ENCODE measurements around the gene SFMBT2.

The SFMBT2 gene

GRCh38 chr10:7414766-7415165, 3.9 kb upstream of the SFMBT2 start:
- no peak for TF ChIP-seq CTCF (IDR thresholded peaks at IDR 0.05)
- Histone ChIP-seq H3K4me3 (no peak overlapping the region), H3K27ac (no peak overlapping the region)
- DNase-seq (ENCODE audit: low spot score) = no peak

DNA sequence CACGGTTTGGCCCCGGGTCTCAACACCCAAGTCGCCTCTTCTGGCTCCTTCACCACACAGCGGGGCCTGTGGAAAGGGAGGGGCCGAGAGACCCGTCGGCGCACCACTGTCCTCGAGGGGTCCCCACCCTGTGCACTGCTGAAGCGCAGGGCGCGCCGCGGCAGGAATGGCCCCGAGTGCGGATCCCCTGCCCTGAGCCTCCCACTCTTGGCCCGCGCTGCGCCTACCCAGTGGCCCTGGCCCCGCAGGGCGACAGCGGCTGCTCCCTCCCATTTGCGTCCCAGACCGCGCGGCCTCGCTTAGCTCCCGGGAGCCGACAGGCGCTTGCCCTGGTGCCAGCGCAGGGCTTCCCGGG, 2.1 kb upstream of the SFMBT2 start:
- H3K27ac ChIP-seq = no peak overlapping the region
- TF ChIP-seq CTCF (IDR thresholded peaks at IDR 0.05) = no peak
- peak overlapping the region; percentile 78 for H3K4me3 ChIP-seq
- DNase-seq (ENCODE audit: low spot score) = no peak

- no peak for DNase-seq (ENCODE audit: low spot score)
- H3K4me3 ChIP-seq = peak overlapping the region; percentile 78
- no peak for TF ChIP-seq CTCF (IDR thresholded peaks at IDR 0.05)
- H3K27ac ChIP-seq = no peak overlapping the region
Observed at GRCh38 chr10:7412237-7412927, 1.5 kb upstream of the SFMBT2 start.

DNA sequence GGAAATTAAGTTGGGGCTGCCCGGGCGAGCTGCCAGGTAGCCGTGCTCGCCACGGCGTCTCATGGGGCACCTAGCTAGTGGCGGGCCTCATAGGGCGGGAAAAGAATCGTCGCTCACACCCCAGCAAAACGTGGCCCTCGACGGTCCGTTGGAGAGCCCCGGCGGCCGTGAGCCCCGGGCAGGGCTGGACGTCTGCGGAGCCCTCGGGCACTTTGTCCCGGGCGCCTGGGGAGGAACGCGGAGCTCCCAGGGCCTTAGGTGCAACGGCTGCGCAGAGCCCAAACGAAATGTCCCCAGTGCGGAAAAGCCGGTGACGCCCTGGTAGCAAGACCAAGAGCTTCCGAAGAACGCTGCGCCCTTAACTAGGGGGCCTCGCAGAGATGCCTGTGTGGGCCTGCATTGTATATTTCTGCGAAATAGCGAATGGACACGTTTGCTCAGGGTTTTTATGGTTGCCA, 866 bp upstream of the SFMBT2 start:
- DNase-seq (ENCODE audit: low spot score) = no peak
- no peak for TF ChIP-seq CTCF (IDR thresholded peaks at IDR 0.05)
- H3K27ac ChIP-seq = no peak overlapping the region
- peak overlapping the region; percentile 78 for H3K4me3 ChIP-seq

DNA sequence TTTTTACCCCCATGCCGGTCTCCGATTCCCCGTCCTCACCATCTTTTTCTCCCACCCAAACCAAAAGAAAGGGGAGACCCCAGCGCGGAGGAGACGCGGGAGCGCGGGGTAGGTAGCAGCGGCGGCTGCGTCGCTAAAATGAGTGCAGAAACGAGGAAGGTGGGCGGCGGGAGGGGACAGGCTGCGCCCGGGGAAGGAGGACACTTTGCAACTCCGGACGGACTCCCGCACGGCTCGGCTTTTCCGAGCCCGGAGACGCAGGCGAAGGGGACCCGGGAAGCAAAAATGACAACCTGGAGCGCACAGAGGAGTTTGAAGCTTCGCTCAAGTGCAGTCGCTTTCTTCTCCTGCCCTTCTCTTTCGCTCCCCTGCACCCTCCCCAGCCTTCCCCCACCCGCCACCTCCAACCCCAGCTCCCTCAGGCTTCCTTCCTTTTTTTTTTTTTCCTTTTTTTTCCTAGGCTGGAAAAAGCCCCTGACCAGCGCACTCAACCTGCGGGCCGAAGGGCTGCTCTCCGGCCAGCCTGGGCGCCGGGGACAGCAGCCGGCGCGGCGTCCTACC, 453 bp downstream of the SFMBT2 start:
- H3K27ac ChIP-seq = peak overlapping the region; percentile 31 to 66
- TF ChIP-seq CTCF (IDR thresholded peaks at IDR 0.05) = no peak
- DNase-seq (ENCODE audit: low spot score) = no peak
- H3K4me3 ChIP-seq = peak overlapping the region; percentile 78

DNA sequence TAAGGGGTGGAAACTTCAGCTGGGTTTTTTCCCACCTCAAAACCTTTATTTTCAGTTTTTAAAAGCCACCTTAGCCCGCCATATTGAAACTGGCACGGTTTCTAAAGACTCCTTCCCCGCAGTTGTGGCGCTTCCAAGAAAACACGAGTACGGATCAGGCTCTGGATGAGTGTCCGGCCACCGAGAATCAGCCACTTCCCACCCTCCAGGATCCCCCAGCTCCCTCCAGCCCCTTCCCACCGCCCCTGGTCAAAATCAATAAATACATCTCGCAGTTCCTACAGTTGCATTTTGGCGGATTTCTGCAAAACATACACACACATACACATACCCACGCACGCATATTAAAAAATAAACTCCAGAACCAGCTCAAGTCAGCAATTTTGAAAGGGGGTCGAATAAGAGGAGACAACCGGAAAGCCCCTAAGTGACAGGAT, 1.1 kb downstream of the SFMBT2 start:
- no peak overlapping the region for H3K27ac ChIP-seq
- H3K4me3 ChIP-seq = peak overlapping the region; percentile 78
- DNase-seq (ENCODE audit: low spot score) = no peak
- no peak for TF ChIP-seq CTCF (IDR thresholded peaks at IDR 0.05)

Data from coronary artery (tissue), 2 donors.